ENCODE results near the gene DRD3. TPM values are rescaled to one million over a fixed set of nuclear protein-coding genes. Genes with fewer than 3 reads are reported as not detected.

Gene DRD3
- total RNA-seq (2022), result not detected in 2 replicates
- Bru-seq, nascent RNA, result not detected
- BruChase-seq, experiment 1, labeled RNA remaining after a 2-hour chase, result not detected
- BruChase-seq, experiment 2, labeled RNA remaining after a 6-hour chase, result not detected
- long read RNA-seq, result 0 reads

GRCh38 chr3:114178770-114179368, at the start of gene DRD3:
DRD3 (minus strand) TSS chr3:114179052; CDS start chr3:114171992, 7,060 bp downstream.
- no peaks in the 10 kb centered on the region; the same call in 1 of the 2 replicates for H3K27me3 ChIP-seq (replicated peaks; ENCODE audit: control insufficient read depth, insufficient read depth, low read length)
- no peaks in the 10 kb centered on the region for H3K9me3 ChIP-seq
- ChIA-PET CTCF (no interaction called here), POLR2A (no interaction called here)
- intact Hi-C loops (cut with micrococcal nuclease; ENCODE audit: unreplicated experiment), result loop anchor here (1.0 kb wide), 1 partner anchor 27 kb away; no protein-coding TSS in a partner anchor
- Mint-ChIP-seq H3K36me3 (ENCODE audit: insufficient read depth, unreplicated experiment) (no peaks in the 10 kb centered on the region), H3K4me3 (ENCODE audit: unreplicated experiment) (no peak within 1 kb of the TSS), H3K4me1 (ENCODE audit: low read depth, unreplicated experiment) (no peaks in the 10 kb centered on the region), H3K27me3 (ENCODE audit: insufficient read depth, unreplicated experiment) (peaks cover 9% of the 10 kb centered on the region), H3K27ac (ENCODE audit: unreplicated experiment) (no peak within 1 kb of the TSS), H3K9me3 (ENCODE audit: unreplicated experiment) (no peaks in the 10 kb centered on the region)
- H3K36me3 ChIP-seq (ENCODE audit: control insufficient read depth, insufficient read depth, low read length), result no peaks in the 10 kb centered on the region
- H3K4me1 ChIP-seq, result no peaks in the 10 kb centered on the region
- no peak within 1 kb of the TSS for H3K4me3 ChIP-seq (ENCODE audit: low read depth, low read length)
- no TSS peak for BruUV-seq (replicated peaks)
- DNase-seq, result peak; percentile 37 to 58
- TF ChIP-seq CTCF (IDR thresholded peaks at IDR 0.05; ENCODE audit: insufficient read depth in 1 of 2, low read depth in 1 of 2, low read length in 1 of 2, severe bottlenecking in 1 of 2, unreplicated experiment in 1 of 2), result no peak

- H3K4me1 Mint-ChIP-seq (ENCODE audit: low read depth, unreplicated experiment), result no peaks in the 10 kb centered on the region
- POLR2A ChIA-PET, result no interaction called here
- TF ChIP-seq CTCF (IDR thresholded peaks at IDR 0.05; ENCODE audit: insufficient read depth in 1 of 2, low read depth in 1 of 2, low read length in 1 of 2, severe bottlenecking in 1 of 2, unreplicated experiment in 1 of 2), result no peak
- no peak for DNase-seq
- Histone ChIP-seq H3K27me3 (replicated peaks; ENCODE audit: control insufficient read depth, insufficient read depth, low read length) (no peaks in the 10 kb centered on the region), H3K4me1 (no peaks in the 10 kb centered on the region), H3K4me3 (ENCODE audit: low read depth, low read length) (no peak overlapping the region), H3K9me3 (no peaks in the 10 kb centered on the region), H3K36me3 (ENCODE audit: control insufficient read depth, insufficient read depth, low read length) (no peaks in the 10 kb centered on the region)
- intact Hi-C loops (cut with micrococcal nuclease; ENCODE audit: unreplicated experiment), result no loop called here
- CTCF ChIA-PET, result no interaction called here
- peaks cover 23% of the 10 kb centered on the region for H3K9me3 Mint-ChIP-seq (ENCODE audit: unreplicated experiment)
- no peak overlapping the region for H3K4me3 Mint-ChIP-seq (ENCODE audit: unreplicated experiment)
- no peaks in the 10 kb centered on the region for H3K36me3 Mint-ChIP-seq (ENCODE audit: insufficient read depth, unreplicated experiment)
- H3K27me3 Mint-ChIP-seq (ENCODE audit: insufficient read depth, unreplicated experiment), result peaks cover 8% of the 10 kb centered on the region
- no TSS peak for BruUV-seq (replicated peaks)
- no peak overlapping the region for H3K27ac Mint-ChIP-seq (ENCODE audit: unreplicated experiment)
Measured at GRCh38 chr3:114227076-114227475, 48.2 kb upstream of the DRD3 start.

GRCh38 chr3:114226313-114226712, 47.5 kb upstream of the DRD3 start:
- Mint-ChIP-seq H3K27ac (ENCODE audit: unreplicated experiment) (no peak overlapping the region), H3K27me3 (ENCODE audit: insufficient read depth, unreplicated experiment) (peaks cover 8% of the 10 kb centered on the region), H3K36me3 (ENCODE audit: insufficient read depth, unreplicated experiment) (no peaks in the 10 kb centered on the region), H3K4me1 (ENCODE audit: low read depth, unreplicated experiment) (no peaks in the 10 kb centered on the region), H3K4me3 (ENCODE audit: unreplicated experiment) (no peak overlapping the region), H3K9me3 (ENCODE audit: unreplicated experiment) (peaks cover 23% of the 10 kb centered on the region)
- no TSS peak for BruUV-seq (replicated peaks)
- DNase-seq, result no peak
- no peaks in the 10 kb centered on the region for H3K4me1 ChIP-seq
- no peak for TF ChIP-seq CTCF (IDR thresholded peaks at IDR 0.05; ENCODE audit: insufficient read depth in 1 of 2, low read depth in 1 of 2, low read length in 1 of 2, severe bottlenecking in 1 of 2, unreplicated experiment in 1 of 2)
- no peaks in the 10 kb centered on the region for H3K36me3 ChIP-seq (ENCODE audit: control insufficient read depth, insufficient read depth, low read length)
- H3K9me3 ChIP-seq, result no peaks in the 10 kb centered on the region
- H3K27me3 ChIP-seq (replicated peaks; ENCODE audit: control insufficient read depth, insufficient read depth, low read length), result no peaks in the 10 kb centered on the region
- no peak overlapping the region for H3K4me3 ChIP-seq (ENCODE audit: low read depth, low read length)
- ChIA-PET CTCF (no interaction called here), POLR2A (no interaction called here)
- intact Hi-C loops (cut with micrococcal nuclease; ENCODE audit: unreplicated experiment), result no loop called here
